HG02610 (cell line): Measurements from ENCODE around the gene CYP17A1.
"Not testable (repeated sequence)": the region's sequence is repeated elsewhere in the genome, so short reads cannot be mapped to it uniquely, and the experiment has no call there.

Experiments
- ATAC-seq: cut with Tn5 transposase; IDR thresholded peaks from one replicate; pipeline ENCODE4 v1.9.1; 2021; ENCODE audit warnings: mild to moderate bottlenecking, moderate library complexity; ENCODE audit not compliant: unreplicated experiment

CYP17A1 gene

GRCh38 chr10:102838276-102838927 is 1.2 kb upstream of the CYP17A1 start:
- not testable (repeated sequence) for ATAC-seq

- ATAC-seq: no peak
These were observed 2.2 kb downstream of the CYP17A1 start for GRCh38 chr10:102835007-102835482.

DNA sequence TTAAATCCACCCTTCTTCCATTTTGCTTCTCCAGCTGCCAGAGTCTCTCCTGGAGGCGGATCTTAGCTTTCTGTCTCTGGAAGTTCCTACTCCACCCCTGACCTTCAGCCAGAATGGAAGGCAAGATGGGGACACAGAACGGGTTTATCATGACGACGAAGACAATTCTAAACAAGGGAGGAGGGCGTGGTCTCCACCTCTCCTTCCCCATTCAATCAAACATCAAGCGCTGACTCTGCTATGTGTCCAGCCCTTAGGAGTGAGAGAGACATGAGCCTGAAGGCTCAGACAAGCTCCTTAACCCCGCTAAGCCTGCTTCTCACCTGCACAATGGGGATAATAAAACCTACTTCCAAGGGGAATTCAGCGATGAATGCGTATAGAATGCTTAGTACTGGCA is 3.1 kb downstream of the CYP17A1 start:
- no peak for ATAC-seq

- no peak for ATAC-seq
These were observed 4.2 kb downstream of the CYP17A1 start for GRCh38 chr10:102832987-102833386.

DNA sequence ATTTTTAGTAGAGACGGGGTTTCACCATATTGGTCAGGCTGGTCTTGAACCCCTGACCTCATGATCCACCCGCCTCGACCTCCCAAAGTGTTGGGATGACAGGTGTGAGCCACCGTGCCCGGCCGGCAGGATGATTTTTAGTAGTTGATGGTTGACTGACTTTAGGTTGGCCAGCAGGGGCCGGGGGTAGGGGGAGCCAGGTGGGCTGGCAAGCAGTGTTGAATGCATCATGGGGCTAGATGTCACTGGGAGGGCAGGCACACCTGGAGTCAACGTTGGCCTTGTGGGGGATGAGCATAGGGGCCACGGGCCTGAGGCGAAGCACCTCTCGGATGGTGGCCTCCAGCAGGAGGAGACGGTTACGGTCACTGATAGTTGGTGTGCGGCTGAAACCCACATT is 5.0 kb downstream of the CYP17A1 start:
- ATAC-seq: no peak

DNA sequence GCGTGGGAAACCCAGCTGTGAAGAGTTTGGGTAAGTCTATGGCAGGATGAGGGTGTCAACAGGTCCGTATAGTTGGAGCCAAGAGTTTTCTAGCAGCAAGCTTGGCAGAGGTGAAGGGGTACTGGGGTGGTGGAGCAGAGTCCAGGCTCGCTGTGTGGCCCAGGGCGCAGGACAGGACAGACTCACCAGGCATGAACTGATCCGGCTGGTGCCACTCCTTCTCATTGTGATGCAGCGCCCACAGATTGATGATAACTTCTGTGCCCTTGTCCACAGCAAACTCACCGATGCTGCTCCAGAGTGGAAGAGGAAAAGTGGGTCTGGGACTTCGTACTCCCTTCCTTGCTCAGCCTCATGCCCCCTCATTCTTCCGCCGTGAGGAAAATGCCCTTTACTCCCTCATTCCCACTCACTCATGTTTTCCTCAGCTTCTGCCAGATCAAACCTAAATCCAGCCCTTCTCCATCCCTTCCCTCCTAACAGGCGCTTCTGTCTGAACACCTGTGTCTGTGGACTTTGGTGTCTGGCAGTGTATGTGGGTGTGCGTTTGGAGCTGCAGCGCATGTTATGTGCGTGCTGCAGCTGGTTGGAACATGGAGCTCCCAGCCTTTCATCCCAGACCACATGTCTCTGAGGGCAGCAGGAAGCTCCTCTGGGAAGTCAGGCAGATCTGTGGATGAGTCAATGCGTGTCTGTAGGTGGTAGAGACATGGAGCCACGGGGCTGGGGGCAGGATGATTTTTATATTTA is 5.7 kb downstream of the CYP17A1 start:
- no peak for ATAC-seq

GRCh38 chr10:102827597-102827975 is 9.6 kb downstream of the CYP17A1 start:
- no peak for ATAC-seq

DNA sequence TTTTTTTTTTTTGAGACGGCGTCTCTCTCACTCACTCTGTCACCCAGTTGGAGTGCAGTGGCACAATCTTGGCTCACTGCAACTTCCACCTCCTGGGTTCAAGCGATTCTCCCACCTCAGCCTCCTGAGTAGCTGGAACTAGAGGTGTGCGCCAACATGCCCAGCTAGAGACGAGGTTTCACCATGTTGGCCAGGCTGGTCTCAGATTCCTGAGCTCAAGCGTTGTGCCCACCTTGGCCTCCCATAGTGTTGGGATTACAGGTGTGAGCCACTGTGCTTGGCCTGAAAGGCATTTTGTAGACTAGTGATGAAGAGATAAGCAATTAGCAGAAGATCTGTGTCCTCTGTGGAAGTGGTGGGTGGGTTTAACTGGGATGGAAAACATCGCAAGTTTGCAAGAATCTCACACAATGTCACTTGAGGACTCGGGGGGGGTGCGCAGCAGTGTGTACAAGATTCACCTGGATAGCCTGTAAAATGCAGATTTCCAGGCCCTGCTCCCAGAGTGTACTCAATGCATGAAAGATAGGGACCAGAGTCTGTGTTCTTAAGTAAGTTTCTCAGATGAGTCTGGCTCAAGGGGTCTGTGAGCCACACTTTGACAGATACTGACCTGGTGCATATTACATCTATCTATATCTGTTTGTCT is 10.9 kb downstream of the CYP17A1 start:
- ATAC-seq: no peak

DNA sequence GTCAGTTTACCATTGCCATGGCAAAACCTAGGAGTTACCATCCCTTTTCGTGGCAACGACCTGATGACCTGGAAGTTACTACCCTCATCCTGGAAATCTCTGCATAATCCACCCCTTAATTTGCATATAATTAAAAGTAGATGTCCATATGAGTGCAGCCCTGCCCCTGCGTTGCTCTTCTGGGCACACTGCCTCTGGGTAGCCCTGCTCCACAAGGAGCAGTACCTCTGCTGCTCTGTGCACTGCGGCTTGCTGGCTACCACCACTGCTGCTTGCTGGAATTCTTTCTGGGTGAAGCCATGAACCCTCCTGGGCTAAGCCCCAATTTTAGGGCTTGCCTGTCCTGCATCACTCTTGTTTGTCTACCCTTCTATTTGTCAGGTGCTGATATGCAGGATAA is 12.5 kb downstream of the CYP17A1 start:
- no peak for ATAC-seq

GRCh38 chr10:102822222-102822621 is 15.0 kb downstream of the CYP17A1 start:
- no peak for ATAC-seq

- not testable (repeated sequence) for ATAC-seq
These were observed 17.2 kb downstream of the CYP17A1 start for GRCh38 chr10:102820008-102820407.

DNA sequence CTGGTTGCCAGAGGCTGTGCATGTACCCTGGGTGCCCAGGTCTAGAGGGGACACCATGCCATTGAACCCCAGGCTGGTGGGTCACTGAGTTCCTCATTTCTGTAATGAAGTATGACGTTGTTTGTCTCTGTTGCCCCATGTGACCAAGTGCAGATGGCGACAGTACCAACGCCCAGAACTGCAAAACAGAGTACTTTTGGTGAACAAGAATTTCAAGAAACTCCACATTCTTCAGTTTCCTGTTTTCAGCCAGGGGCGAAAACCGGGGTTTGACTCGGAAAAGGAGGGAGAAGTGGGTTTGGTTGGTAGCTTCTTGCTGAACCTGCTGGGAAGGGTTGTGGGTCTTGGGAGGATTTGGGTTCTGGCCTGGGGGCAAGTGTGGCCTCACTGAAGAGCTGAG is 18.2 kb downstream of the CYP17A1 start:
- ATAC-seq: no peak

DNA sequence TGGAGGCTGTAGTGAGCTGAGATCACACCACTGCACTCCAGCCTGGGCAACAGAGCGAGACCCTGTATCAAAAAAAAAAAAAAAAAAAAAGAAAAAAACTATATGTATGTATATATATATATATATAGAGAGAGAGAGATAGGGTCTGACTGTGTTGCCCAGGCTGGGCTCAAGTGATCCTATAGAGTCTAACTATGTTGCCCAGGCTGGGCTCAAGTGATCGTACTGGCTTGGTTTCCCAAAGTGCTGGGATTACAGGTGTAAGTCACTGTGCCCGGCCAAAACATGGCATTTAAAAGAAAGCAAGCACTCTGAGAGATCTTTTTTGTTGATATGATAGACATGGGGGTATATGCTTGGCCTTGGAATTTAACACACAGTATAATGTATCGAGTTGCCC is 20.0 kb downstream of the CYP17A1 start:
- ATAC-seq: no peak

DNA sequence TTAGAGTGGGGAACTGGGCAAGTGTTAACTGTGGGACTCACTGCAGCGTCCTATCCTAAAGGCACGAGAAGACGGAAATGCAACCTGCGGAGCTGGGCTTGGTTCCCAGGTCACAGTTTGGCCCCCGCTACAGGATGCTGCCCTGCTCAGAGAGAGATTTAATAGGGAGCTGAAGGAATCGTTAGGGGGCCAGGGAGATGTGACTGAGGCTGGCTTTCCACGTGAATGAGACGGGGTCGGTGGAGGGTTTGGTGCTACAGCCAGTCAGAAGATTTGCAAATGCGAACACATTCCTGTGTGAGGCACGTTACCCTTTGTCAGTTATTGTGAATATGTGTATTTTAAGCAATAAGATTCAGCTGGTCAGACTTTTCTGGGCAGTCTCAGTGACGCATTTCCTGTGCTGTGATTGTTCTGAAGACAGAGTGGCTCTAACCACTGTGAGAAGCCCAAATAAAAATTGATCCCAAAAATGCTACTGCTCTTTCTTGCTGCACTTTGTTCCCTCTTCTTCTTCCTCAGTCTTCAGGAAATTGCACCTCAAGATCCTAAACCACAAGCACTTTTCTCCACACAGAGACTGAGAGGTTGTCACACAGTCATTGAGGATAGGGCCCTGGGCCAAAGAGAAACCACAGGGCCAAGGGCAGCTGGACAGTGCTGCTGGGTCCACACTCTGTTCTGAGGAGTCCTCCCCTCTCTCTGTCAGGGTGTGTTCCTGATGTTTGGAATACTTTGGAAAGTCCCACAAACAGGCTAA is 21.2 kb downstream of the CYP17A1 start:
- no peak for ATAC-seq

- no peak for ATAC-seq
These were observed 22.1 kb downstream of the CYP17A1 start for GRCh38 chr10:102814873-102815661.

GRCh38 chr10:102814453-102814871 is 22.8 kb downstream of the CYP17A1 start:
- no peak for ATAC-seq

- ATAC-seq: no peak
These were observed 23.3 kb downstream of the CYP17A1 start for GRCh38 chr10:102813734-102814452.

DNA sequence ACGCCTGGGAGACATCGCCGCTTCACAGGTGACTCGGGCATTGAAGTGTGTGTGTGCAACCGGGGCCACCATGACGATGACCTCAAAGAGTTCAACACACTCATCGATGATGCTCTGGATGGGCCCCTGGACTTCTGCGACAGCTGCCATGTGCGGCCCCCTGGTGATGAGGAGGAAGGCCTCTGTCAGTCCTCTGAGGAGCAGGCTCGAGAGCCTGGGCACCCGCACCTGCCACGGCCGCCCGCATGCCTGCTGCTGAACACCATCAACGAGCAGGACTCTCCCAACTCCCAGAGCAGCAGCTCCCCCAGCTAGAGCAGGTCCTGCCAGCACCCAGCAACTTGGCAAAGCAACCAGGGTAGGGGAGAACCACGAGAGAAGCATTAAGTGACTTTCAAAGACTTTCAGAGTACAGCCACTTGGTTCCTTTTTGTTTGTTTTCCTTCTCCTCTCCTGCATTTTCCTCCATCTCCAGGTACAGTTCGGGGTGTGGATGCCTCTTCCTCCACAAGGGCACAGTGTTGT is 24.1 kb downstream of the CYP17A1 start:
- no peak for ATAC-seq

DNA sequence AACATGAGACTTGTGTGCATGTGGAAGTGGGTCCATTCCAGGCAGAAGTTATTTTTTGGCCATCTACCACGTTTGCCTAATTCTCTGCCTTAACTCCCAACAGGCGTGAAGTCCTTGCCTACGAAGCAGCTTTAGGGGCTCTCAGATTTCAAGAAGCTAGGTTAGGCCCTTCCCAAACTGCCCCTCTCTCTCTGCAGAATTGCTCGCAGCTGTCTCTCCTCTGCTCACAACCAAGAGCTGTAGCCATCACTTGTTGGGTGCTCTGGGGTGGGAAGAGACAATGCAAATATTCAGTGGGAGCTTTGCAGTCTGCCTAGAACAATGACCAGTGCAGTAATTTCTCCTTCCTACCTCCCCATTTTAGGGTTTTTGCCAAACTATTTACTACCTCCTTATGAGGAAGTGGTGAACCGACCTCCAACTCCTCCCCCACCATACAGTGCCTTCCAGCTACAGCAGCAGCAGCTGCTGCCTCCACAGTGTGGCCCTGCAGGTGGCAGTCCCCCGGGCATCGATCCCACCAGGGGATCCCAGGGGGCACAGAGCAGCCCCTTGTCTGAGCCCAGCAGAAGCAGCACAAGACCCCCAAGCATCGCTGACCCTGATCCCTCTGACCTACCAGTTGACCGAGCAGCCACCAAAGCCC is 24.9 kb downstream of the CYP17A1 start:
- peak; percentile 42 for ATAC-seq
